ENCODE results near the gene EIF4G3. TPM values are rescaled to one million over a fixed set of nuclear protein-coding genes. Genes with fewer than 3 reads are reported as not detected.
A peak's percentile ranks its signal among the peaks of the same experiment; 100 is the strongest.
"Not testable (repeated sequence)": the region's sequence is repeated elsewhere in the genome, so short reads cannot be mapped to it uniquely, and the experiment has no call there.

The EIF4G3 gene
- total and polyA plus RNA-seq, 9 of the 15 experiments (the other 6 are each of a cell fraction or from before 2014, with no cell fraction given), result 6.7 to 40.5 (median 32.1) TPM

GRCh38 chr1:21192284-21192683 lies 15.6 kb upstream of the EIF4G3 start:
- no peak for TF ChIP-seq ZBTB1 (CRISPR knock-in tag; IDR thresholded peaks at IDR 0.05; ENCODE audit: borderline replicate concordance, low read depth)
- no peak for TF ChIP-seq ESRRB (CRISPR knock-in tag; IDR thresholded peaks at IDR 0.05; ENCODE audit: borderline replicate concordance)
- Histone ChIP-seq H3K9me1 (ENCODE audit: control insufficient read depth, insufficient read depth, low read length) (no peaks in the 10 kb centered on the region), H3K9me3 (replicated peaks; ENCODE audit: control insufficient read depth, insufficient read depth, low read depth, low read length) (no peaks in the 10 kb centered on the region), H3K4me3 (no peak overlapping the region), H3K9ac (ENCODE audit: insufficient read depth in 1 of 2, low read depth in 2 of 2, low read length in 2 of 2) (peak overlapping the region in 1 of 2 experiments; percentile 2; a peak in 1 of 4 replicates), H3K27me3 (ENCODE audit: control insufficient read depth in 2 of 2, insufficient read depth in 2 of 2, low read length in 2 of 2) (peaks cover 20 to 36% of the 10 kb centered on the region in 2 experiments), H3K36me3 (ENCODE audit: control insufficient read depth, insufficient read depth, low read length) (no peaks in the 10 kb centered on the region), H2AFZ (ENCODE audit: low read depth, low read length) (no peak overlapping the region), H3K4me1 (replicated peaks in 1 of 2; ENCODE audit: control insufficient read depth in 2 of 2, insufficient read depth in 2 of 2, low read length in 2 of 2) (no peaks in the 10 kb centered on the region; a peak in 2 of 5 replicates), H3K27ac (ENCODE audit: extremely low read depth, low read depth, low read length) (no peak overlapping the region), H4K20me1 (replicated peaks; ENCODE audit: control insufficient read depth, insufficient read depth, low read length) (no peaks in the 10 kb centered on the region), H3K4me2 (ENCODE audit: insufficient read depth, low read length) (no peak overlapping the region), H3K79me2 (ENCODE audit: control insufficient read depth, insufficient read depth, low read length) (no peaks in the 10 kb centered on the region)
- ATAC-seq, result no peak
- in situ Hi-C loops (cut with MboI) (loop anchor here (5.0 kb wide), 1 partner anchor 200 kb away; no protein-coding TSS in a partner anchor), intact Hi-C loops (cut with micrococcal nuclease) (no loop called here)
- FAIRE-seq, result no peak
- WGBS (ENCODE audit: insufficient coverage, low coverage, missing lambda C conversion rate), result 10% methylated on average over 5 of the region's 5 CpGs
- CTCF ChIA-PET (ENCODE audit: low intra/inter-chr PET ratio), result interaction anchor here (0.6 kb wide), 2 partner anchors 211 to 495 kb away, joined by 3 to 5 read pairs; no protein-coding TSS in a partner anchor
- DNase-seq (ENCODE audit: extremely low read depth in 1 of 4, low spot score in 3 of 4), result no peak
- BruUV-seq (replicated peaks), result no TSS peak
- POLR2A ChIA-PET, result interaction anchor here (0.8 to 0.9 kb wide), 2 partner anchors 13 to 173 kb away, joined by 3 to 5 read pairs; no protein-coding TSS in a partner anchor

- DNase-seq (ENCODE audit: extremely low read depth in 1 of 4, low spot score in 3 of 4); H3K79me2 ChIP-seq (ENCODE audit: control insufficient read depth, insufficient read depth, low read length); H3K4me3 ChIP-seq; H2AFZ ChIP-seq (ENCODE audit: low read depth, low read length); H3K4me2 ChIP-seq (ENCODE audit: insufficient read depth, low read length); FAIRE-seq; H3K9me3 ChIP-seq (replicated peaks; ENCODE audit: control insufficient read depth, insufficient read depth, low read depth, low read length); H3K9ac ChIP-seq (ENCODE audit: insufficient read depth in 1 of 2, low read depth in 2 of 2, low read length in 2 of 2); H4K20me1 ChIP-seq (replicated peaks; ENCODE audit: control insufficient read depth, insufficient read depth, low read length); H3K27ac ChIP-seq (ENCODE audit: extremely low read depth, low read depth, low read length); intact Hi-C loops (cut with micrococcal nuclease); H3K36me3 ChIP-seq (ENCODE audit: control insufficient read depth, insufficient read depth, low read length); BruUV-seq (replicated peaks); H3K4me1 ChIP-seq (replicated peaks in 1 of 2; ENCODE audit: control insufficient read depth in 2 of 2, insufficient read depth in 2 of 2, low read length in 2 of 2); CTCF ChIA-PET (ENCODE audit: low intra/inter-chr PET ratio); H3K9me1 ChIP-seq (ENCODE audit: control insufficient read depth, insufficient read depth, low read length); ATAC-seq: not testable (repeated sequence)
- TF ChIP-seq, protein P1, sequence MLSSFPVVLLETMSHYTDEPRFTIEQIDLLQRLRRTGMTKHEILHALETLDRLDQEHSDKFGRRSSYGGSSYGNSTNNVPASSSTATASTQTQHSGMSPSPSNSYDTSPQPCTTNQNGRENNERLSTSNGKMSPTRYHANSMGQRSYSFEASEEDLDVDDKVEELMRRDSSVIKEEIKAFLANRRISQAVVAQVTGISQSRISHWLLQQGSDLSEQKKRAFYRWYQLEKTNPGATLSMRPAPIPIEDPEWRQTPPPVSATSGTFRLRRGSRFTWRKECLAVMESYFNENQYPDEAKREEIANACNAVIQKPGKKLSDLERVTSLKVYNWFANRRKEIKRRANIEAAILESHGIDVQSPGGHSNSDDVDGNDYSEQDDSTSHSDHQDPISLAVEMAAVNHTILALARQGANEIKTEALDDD (IDR thresholded peaks at IDR 0.05), result peak; percentile 33; the same call in 1 of the 2 replicates
- in situ Hi-C loops (cut with MboI), result loop anchor here (5.0 kb wide), 1 partner anchor 198 kb away; no protein-coding TSS in a partner anchor
- peaks cover 20 to 36% of the 10 kb centered on the region in 2 experiments for H3K27me3 ChIP-seq (ENCODE audit: control insufficient read depth in 2 of 2, insufficient read depth in 2 of 2, low read length in 2 of 2)
- 4% methylated on average over 2 of the region's 2 CpGs for WGBS (ENCODE audit: insufficient coverage, low coverage, missing lambda C conversion rate)
- POLR2A ChIA-PET, result interaction anchor here (1.2 kb wide), 1 partner anchor 405 kb away, joined by 3 read pairs; no protein-coding TSS in a partner anchor
Observed at GRCh38 chr1:21190771-21191170, 14.1 kb upstream of the EIF4G3 start.

Measured in K562 (cell line).